K562 (cell line): ENCODE data around the gene OR5K2. TPM values are rescaled to one million over a fixed set of nuclear protein-coding genes. Genes with fewer than 3 reads are reported as not detected.

Source experiments
- ATAC-seq: fragments of 200-7000 bp; cut with Tn5 transposase; 3 replicates; pipeline ENCODE4 v1.9.1; 2020; ENCODE audit warnings: moderate library complexity
- BruUV-seq: library from RNA; stranded (reverse); fragments of 400-500 nt; replicated peaks from 2 replicates; lab custom pipeline; 2021; lab: Mats Ljungman, UMichigan
- CTCF ChIA-PET: fragments of 300-600 bp; formaldehyde crosslinking; extraction: SDS; loops from one replicate; lab custom pipeline; 2021; ENCODE audit warnings: low intra/inter-chr PET ratio; lab: Yijun Ruan, JAX
- POLR2A ChIA-PET: fragments of 300-600, 350-650 bp; sonication (Branson Sonifier 250); formaldehyde crosslinking; extraction: SDS; loops from one replicate; lab custom pipeline; 2021; ENCODE audit warnings: antibody characterized with exemption, inconsistent platforms; lab: Yijun Ruan, JAX
- DNase-seq, 4 experiments: peaks; one replicate each; pipeline versions ENCODE4 v3.0.0 to v3.0.0-alpha.2; 2011 to 2018; ENCODE audit warnings: low spot score in 3 of 4, mixed read lengths in 3 of 4; ENCODE audit errors: extremely low read depth in 1 of 4
- FAIRE-seq: peaks from 2 replicates; lab custom pipeline; 2011; peaks lifted over from hg19 to GRCh38; lab: Jason Lieb, UNC
- H2AFZ ChIP-seq: 2 replicates; pipeline ENCODE4 v1.6.0; 2011; ENCODE audit warnings: low read depth, low read length, control low read depth, inconsistent platforms
- H3K27ac ChIP-seq: fragments of 200-600 bp; 3 replicates; pipeline ENCODE4 v1.8.0; 2011; ENCODE audit warnings: low read depth, mild to moderate bottlenecking, control low read depth, inconsistent platforms, low read length, moderate library complexity, mixed read lengths; ENCODE audit errors: extremely low read depth
- H3K27me3 ChIP-seq, 2 experiments: fragments of 300-600 bp in 1 of 2; 2 replicates in 1 of 2; 3 replicates in 1 of 2; pipeline versions ENCODE4 v1.6.0 to v1.8.0; 2011; ENCODE audit warnings: inconsistent platforms in 2 of 2, low read length in 2 of 2, mild to moderate bottlenecking in 1 of 2, mixed read lengths in 1 of 2, moderate library complexity in 1 of 2; ENCODE audit not compliant: control insufficient read depth in 2 of 2, insufficient read depth in 2 of 2
- H3K36me3 ChIP-seq: fragments of 300-600 bp; 3 replicates; pipeline ENCODE4 v1.8.0; 2011; ENCODE audit warnings: mild to moderate bottlenecking, low read length, inconsistent platforms; ENCODE audit not compliant: control insufficient read depth, insufficient read depth
- H3K4me1 ChIP-seq, 2 experiments: fragments of 200-600 bp in 1 of 2; replicated peaks in 1 of 2; 2 replicates in 1 of 2; 3 replicates in 1 of 2; pipeline versions ENCODE4 v1.5.1 to v1.8.0; 2011; ENCODE audit warnings: inconsistent platforms in 2 of 2, low read length in 2 of 2, mild to moderate bottlenecking in 1 of 2, mixed read lengths in 1 of 2, moderate library complexity in 1 of 2; ENCODE audit not compliant: control insufficient read depth in 2 of 2, insufficient read depth in 2 of 2
- H3K4me2 ChIP-seq: 2 replicates; pipeline ENCODE4 v1.6.1; 2011; ENCODE audit warnings: low read length, control low read depth, inconsistent platforms, mixed read lengths; ENCODE audit not compliant: insufficient read depth
- H3K4me3 ChIP-seq: fragments of 200-600 bp; sonication (generic), shearing (Covaris generic); 2 replicates; pipeline ENCODE4 v1.5.1; 2016; ENCODE audit warnings: control low read depth, inconsistent platforms
- H3K79me2 ChIP-seq: fragments of 200-600 bp; 3 replicates; pipeline ENCODE4 v1.8.0; 2011; ENCODE audit warnings: low read length, inconsistent platforms; ENCODE audit not compliant: control insufficient read depth, insufficient read depth
- H3K9ac ChIP-seq, 2 experiments: 2 replicates each; pipeline versions ENCODE4 v1.6.0 to v1.6.1; 2011; ENCODE audit warnings: low read depth in 2 of 2, low read length in 2 of 2, control low read depth in 1 of 2, inconsistent platforms in 1 of 2, mild to moderate bottlenecking in 1 of 2, mixed read lengths in 1 of 2; ENCODE audit not compliant: insufficient read depth in 1 of 2
- H3K9me1 ChIP-seq: one replicate; pipeline ENCODE4 v1.6.0; 2011; ENCODE audit warnings: inconsistent platforms, mild to moderate bottlenecking, low read length, moderate library complexity; ENCODE audit not compliant: control insufficient read depth, insufficient read depth
- H3K9me3 ChIP-seq: replicated peaks from 2 replicates; pipeline ENCODE4 v1.5.1; 2011; ENCODE audit warnings: low read depth, low read length, inconsistent platforms; ENCODE audit not compliant: control insufficient read depth, insufficient read depth
- H4K20me1 ChIP-seq: replicated peaks from 2 replicates; pipeline ENCODE4 v1.6.1; 2011; ENCODE audit warnings: low read length, inconsistent platforms, mixed read lengths; ENCODE audit not compliant: control insufficient read depth, insufficient read depth
- ATF3 ChIP-seq, 2 experiments: fragments of 450-650 bp in 1 of 2; sonication (generic) in 1 of 2; formaldehyde crosslinking in 1 of 2; IDR thresholded peaks in 1 of 2; conservative IDR thresholded peaks in 1 of 2; 2 replicates each; pipeline versions ENCODE4 v1.6.1 to v1.8.1; 2016 to 2023; ENCODE audit warnings: mild to moderate bottlenecking in 2 of 2, moderate library complexity in 2 of 2, inconsistent platforms in 1 of 2, missing genetic modification reagents in 1 of 2
- BCOR ChIP-seq: fragments of 450-650 bp; IDR thresholded peaks from 2 replicates; pipeline ENCODE4 v1.6.1; 2016
- IRF2 ChIP-seq: sonication (generic); formaldehyde crosslinking; IDR thresholded peaks from 2 replicates; pipeline ENCODE4 v1.8.1; 2022; ENCODE audit warnings: mild to moderate bottlenecking, missing genetic modification reagents
- ZFP1 ChIP-seq: fragments of 450-650 bp; formaldehyde crosslinking; IDR thresholded peaks from 2 replicates; pipeline ENCODE4 v1.4.0; 2020; ENCODE audit warnings: mild to moderate bottlenecking, mixed read lengths
- ZFP30 ChIP-seq: fragments of 250-450 bp; sonication (Bioruptor Pico); IDR thresholded peaks from 2 replicates; pipeline ENCODE4 v1.8.0; 2022; ENCODE audit warnings: moderate library complexity, mild to moderate bottlenecking, inconsistent platforms, borderline replicate concordance
- ZNF224 ChIP-seq: sonication (generic); formaldehyde crosslinking; IDR thresholded peaks from 2 replicates; pipeline ENCODE4 v1.8.0; 2022; ENCODE audit warnings: mild to moderate bottlenecking, missing genetic modification reagents
- ZNF347 ChIP-seq: fragments of 450-650 bp; formaldehyde crosslinking; IDR thresholded peaks from 2 replicates; pipeline ENCODE4 v1.4.0; 2020; ENCODE audit warnings: low read depth, mild to moderate bottlenecking, moderate library complexity
- ZNF512 ChIP-seq: IDR thresholded peaks from 2 replicates; pipeline ENCODE4 v1.6.1; 2016; ENCODE audit warnings: missing genetic modification characterization, missing compliant biosample characterization
- WGBS: fragments of 100-300 bp; shearing (Covaris generic); methylation state at CpG from one replicate; pipeline ENCODE4 v1.1.6; 2016; ENCODE audit warnings: low coverage, mixed read lengths; ENCODE audit not compliant: insufficient coverage; ENCODE audit errors: missing lambda C conversion rate; 5-methylcytosine and 5-hydroxymethylcytosine counted together
- in situ Hi-C: fragments of 300-500 bp; cut with MboI; formaldehyde crosslinking; loops from 4 replicates; pipeline ENCODE4 v1.15.0; 2018; ENCODE audit warnings: inconsistent platforms, mixed read lengths
- intact Hi-C: fragments of 100-400 bp; cut with micrococcal nuclease; formaldehyde crosslinking; loops from 2 replicates; pipeline ENCODE4 v1.14.2; 2022
- polyA plus RNA-seq, 8 experiments: library from polyadenylated mRNA; depleted of rRNA in 4 of 8; stranded (reverse) in 5 of 8; unstranded in 3 of 8; fragments of >200 nt; fragmentation: Nextera tagmentation in 2 of 8; fragmentation: Illumina TruSeq in 1 of 8; extraction: Ambion mirVana in 2 of 8; extraction: Trizol in 1 of 8; gene quantifications; 2 replicates each; pipeline versions ENCODE4 v1.2.1 to v1.2.3, GENCODE V29; 2011 to 2014; ENCODE audit warnings: inconsistent platforms in 1 of 8, missing spikeins in 1 of 8
- total RNA-seq, 7 experiments: library from RNA; depleted of rRNA in 6 of 7; stranded (reverse); fragments of >200 nt in 6 of 7; fragmentation: Illumina TruSeq in 2 of 7; extraction: Trizol in 2 of 7; gene quantifications; 2 replicates each; pipeline versions ENCODE4 v1.2.1 to v1.2.3, GENCODE V29; 2011 to 2021; ENCODE audit warnings: low replicate concordance in 1 of 7
- TF ChIP-seq, protein P1 (sequence below): fragments of 250-450 bp; sonication (Bioruptor Pico); IDR thresholded peaks from 2 replicates; pipeline ENCODE4 v1.4.0; 2020; ENCODE audit warnings: mild to moderate bottlenecking, moderate library complexity
- TF ChIP-seq, protein P2 (sequence below): sonication (generic); formaldehyde crosslinking; IDR thresholded peaks from 2 replicates; pipeline ENCODE4 v1.8.1; 2023; ENCODE audit warnings: mild to moderate bottlenecking, missing genetic modification reagents
- TF ChIP-seq, protein P3 (sequence below): sonication (generic); IDR thresholded peaks from 2 replicates; pipeline ENCODE4 v1.6.1; 2016

OR5K2 gene
- total and polyA plus RNA-seq, 9 of the 15 experiments (the other 6 are each of a cell fraction or from before 2014, with no cell fraction given) = not detected

DNA sequence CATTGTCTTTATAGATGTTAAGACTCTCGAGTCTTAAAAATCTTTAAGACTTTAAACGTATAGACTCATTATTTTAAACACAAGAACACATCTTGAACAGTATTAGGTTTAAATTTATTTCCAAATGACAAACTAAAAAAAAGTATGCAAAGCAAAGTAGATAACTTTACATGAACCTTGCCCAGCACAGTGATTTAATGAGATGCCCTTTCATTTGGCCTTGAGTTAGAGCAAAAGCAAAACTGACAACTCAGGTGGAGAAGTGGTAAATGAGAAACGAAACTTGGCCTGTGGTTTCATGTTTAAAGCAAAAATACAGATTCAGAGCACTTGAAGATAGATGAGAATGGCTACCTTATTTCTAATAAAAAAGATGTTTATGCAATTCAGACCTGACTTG, 42.9 kb downstream of the OR5K2 start (continued):
- TF ChIP-seq, protein P1, sequence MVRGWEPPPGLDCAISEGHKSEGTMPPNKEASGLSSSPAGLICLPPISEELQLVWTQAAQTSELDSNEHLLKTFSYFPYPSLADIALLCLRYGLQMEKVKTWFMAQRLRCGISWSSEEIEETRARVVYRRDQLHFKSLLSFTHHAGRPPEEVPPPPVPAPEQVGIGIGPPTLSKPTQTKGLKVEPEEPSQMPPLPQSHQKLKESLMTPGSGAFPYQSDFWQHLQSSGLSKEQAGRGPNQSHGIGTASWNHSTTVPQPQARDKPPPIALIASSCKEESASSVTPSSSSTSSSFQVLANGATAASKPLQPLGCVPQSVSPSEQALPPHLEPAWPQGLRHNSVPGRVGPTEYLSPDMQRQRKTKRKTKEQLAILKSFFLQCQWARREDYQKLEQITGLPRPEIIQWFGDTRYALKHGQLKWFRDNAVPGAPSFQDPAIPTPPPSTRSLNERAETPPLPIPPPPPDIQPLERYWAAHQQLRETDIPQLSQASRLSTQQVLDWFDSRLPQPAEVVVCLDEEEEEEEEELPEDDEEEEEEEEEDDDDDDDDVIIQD = no peak
- TF ChIP-seq, protein P2, sequence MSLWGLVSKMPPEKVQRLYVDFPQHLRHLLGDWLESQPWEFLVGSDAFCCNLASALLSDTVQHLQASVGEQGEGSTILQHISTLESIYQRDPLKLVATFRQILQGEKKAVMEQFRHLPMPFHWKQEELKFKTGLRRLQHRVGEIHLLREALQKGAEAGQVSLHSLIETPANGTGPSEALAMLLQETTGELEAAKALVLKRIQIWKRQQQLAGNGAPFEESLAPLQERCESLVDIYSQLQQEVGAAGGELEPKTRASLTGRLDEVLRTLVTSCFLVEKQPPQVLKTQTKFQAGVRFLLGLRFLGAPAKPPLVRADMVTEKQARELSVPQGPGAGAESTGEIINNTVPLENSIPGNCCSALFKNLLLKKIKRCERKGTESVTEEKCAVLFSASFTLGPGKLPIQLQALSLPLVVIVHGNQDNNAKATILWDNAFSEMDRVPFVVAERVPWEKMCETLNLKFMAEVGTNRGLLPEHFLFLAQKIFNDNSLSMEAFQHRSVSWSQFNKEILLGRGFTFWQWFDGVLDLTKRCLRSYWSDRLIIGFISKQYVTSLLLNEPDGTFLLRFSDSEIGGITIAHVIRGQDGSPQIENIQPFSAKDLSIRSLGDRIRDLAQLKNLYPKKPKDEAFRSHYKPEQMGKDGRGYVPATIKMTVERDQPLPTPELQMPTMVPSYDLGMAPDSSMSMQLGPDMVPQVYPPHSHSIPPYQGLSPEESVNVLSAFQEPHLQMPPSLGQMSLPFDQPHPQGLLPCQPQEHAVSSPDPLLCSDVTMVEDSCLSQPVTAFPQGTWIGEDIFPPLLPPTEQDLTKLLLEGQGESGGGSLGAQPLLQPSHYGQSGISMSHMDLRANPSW (CRISPR knock-in tag) = no peak

GRCh38 chr3:98541695-98542094, 44.2 kb downstream of the OR5K2 start:
- 89% methylated on average over 1 of the region's 1 CpG for WGBS
- no peaks in the 10 kb centered on the region for H3K79me2 ChIP-seq
- no peaks in the 10 kb centered on the region; a peak in 1 of 5 replicates for H3K4me1 ChIP-seq
- no peak for FAIRE-seq
- no peak for DNase-seq
- intact Hi-C loops (no loop called here), in situ Hi-C loops (no loop called here)
- ChIA-PET POLR2A (no interaction called here), CTCF (no interaction called here)
- no peak overlapping the region for H3K4me3 ChIP-seq
- no peaks in the 10 kb centered on the region for H3K36me3 ChIP-seq
- no peaks in the 10 kb centered on the region for H3K9me1 ChIP-seq
- no peak overlapping the region for H3K9ac ChIP-seq
- H3K27me3 ChIP-seq = no peaks in the 10 kb centered on the region
- no peak overlapping the region for H3K4me2 ChIP-seq
- 0 out of 3 replicates have a peak, but pooled peaks have one; percentile 51 for ATAC-seq
- BruUV-seq = no TSS peak
- H2AFZ ChIP-seq = no peak overlapping the region
- no peaks in the 10 kb centered on the region for H3K9me3 ChIP-seq
- no peaks in the 10 kb centered on the region for H4K20me1 ChIP-seq
- H3K27ac ChIP-seq = no peak overlapping the region
- no peak for TF ChIP-seq BCOR
- no peak for TF ChIP-seq ZFP30 (CRISPR knock-in tag)
- TF ChIP-seq ZNF347 (CRISPR knock-in tag) = no peak
- TF ChIP-seq ZNF224 (CRISPR knock-in tag) = no peak
- TF ChIP-seq ZNF512 (tag) = no peak
- TF ChIP-seq ZFP1 (CRISPR knock-in tag) = no peak
- no peak for TF ChIP-seq ATF3 (IDR thresholded peaks at IDR 0.05)
- TF ChIP-seq ATF3 (CRISPR knock-in tag; conservative IDR thresholded peaks at IDR 0.05) = no peak
- no peak for TF ChIP-seq IRF2 (CRISPR knock-in tag)
- TF ChIP-seq, protein P3, sequence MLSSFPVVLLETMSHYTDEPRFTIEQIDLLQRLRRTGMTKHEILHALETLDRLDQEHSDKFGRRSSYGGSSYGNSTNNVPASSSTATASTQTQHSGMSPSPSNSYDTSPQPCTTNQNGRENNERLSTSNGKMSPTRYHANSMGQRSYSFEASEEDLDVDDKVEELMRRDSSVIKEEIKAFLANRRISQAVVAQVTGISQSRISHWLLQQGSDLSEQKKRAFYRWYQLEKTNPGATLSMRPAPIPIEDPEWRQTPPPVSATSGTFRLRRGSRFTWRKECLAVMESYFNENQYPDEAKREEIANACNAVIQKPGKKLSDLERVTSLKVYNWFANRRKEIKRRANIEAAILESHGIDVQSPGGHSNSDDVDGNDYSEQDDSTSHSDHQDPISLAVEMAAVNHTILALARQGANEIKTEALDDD = no peak
